Calu3 (cell line): ENCODE measurements around the gene TMEM201. TPM values are rescaled to one million over a fixed set of nuclear protein-coding genes. Genes with fewer than 3 reads are reported as not detected.

ENCODE experiments used
- BruUV-seq: library from RNA; stranded (reverse); fragments of 400-500 nt; replicated peaks from 2 replicates; lab custom pipeline; 2021; lab: Mats Ljungman, UMichigan
- CTCF ChIA-PET: fragments of 300-600 bp; sonication (Branson Sonifier 250); formaldehyde crosslinking; loops from one replicate; lab custom pipeline; 2022; ENCODE audit warnings: antibody characterized with exemption; lab: Charles Lee
- DNase-seq: peaks from one replicate; pipeline ENCODE4 v3.0.0; 2022
- H3K27ac Mint-ChIP-seq: one replicate; pipeline ENCODE4 v1.8.0; 2022; ENCODE audit warnings: mixed read lengths; ENCODE audit not compliant: unreplicated experiment
- H3K27me3 Mint-ChIP-seq: one replicate; pipeline ENCODE4 v1.8.0; 2022; ENCODE audit warnings: mixed read lengths; ENCODE audit not compliant: unreplicated experiment
- H3K36me3 Mint-ChIP-seq: one replicate; pipeline ENCODE4 v1.8.0; 2022; ENCODE audit warnings: mild to moderate bottlenecking, moderate library complexity, mixed read lengths; ENCODE audit not compliant: insufficient read depth, unreplicated experiment
- H3K4me1 Mint-ChIP-seq: one replicate; pipeline ENCODE4 v1.8.0; 2022; ENCODE audit warnings: mild to moderate bottlenecking, low read depth, mixed read lengths; ENCODE audit not compliant: unreplicated experiment
- H3K4me3 Mint-ChIP-seq: one replicate; pipeline ENCODE4 v1.8.0; 2022; ENCODE audit warnings: mild to moderate bottlenecking, low read depth, moderate library complexity, mixed read lengths; ENCODE audit not compliant: unreplicated experiment
- H3K9me3 Mint-ChIP-seq: one replicate; pipeline ENCODE4 v1.8.0; 2022; ENCODE audit warnings: low read depth, mixed read lengths; ENCODE audit not compliant: unreplicated experiment
- intact Hi-C: fragments of 100-400 bp; cut with micrococcal nuclease; formaldehyde crosslinking; loops from one replicate; pipeline ENCODE4 v1.10.0; 2022; ENCODE audit not compliant: unreplicated experiment
- total RNA-seq: library from RNA; stranded (reverse); gene quantifications from 2 replicates; pipeline ENCODE4 v1.2.3, GENCODE V29; 2022
- TF ChIP-seq, protein P1 (sequence below): fragments of 200-600 bp; IDR thresholded peaks from one replicate; pipeline ENCODE4 v1.8.0; 2022; ENCODE audit warnings: antibody characterized with exemption; ENCODE audit not compliant: unreplicated experiment

TMEM201 gene
- total RNA-seq, 1 experiment from 2014 or later, result 18.5 TPM

DNA sequence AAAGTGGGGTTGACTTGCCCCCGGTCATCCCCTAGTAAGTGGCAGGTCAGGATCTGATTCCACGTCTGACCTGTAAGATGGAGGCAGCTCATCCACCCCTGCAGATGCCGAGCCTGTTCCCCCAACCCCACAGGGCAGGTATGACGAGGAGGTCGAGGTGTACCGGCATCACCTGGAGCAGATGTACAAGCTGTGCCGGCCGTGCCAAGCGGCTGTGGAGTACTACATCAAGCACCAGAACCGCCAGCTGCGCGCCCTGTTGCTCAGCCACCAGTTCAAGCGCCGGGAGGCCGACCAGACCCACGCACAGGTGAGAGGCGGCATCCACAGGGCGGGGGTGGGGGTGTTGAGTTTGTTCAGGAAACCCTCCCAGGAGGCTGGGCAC lies 9.6 kb downstream of the TMEM201 start:
- Mint-ChIP-seq H3K27me3 (no peaks in the 10 kb centered on the region), H3K4me1 (no peaks in the 10 kb centered on the region), H3K4me3 (no peak overlapping the region), H3K9me3 (no peaks in the 10 kb centered on the region), H3K27ac (no peak overlapping the region), H3K36me3 (peaks cover 9% of the 10 kb centered on the region)
- CTCF ChIA-PET, result no interaction called here
- TF ChIP-seq, protein P1, sequence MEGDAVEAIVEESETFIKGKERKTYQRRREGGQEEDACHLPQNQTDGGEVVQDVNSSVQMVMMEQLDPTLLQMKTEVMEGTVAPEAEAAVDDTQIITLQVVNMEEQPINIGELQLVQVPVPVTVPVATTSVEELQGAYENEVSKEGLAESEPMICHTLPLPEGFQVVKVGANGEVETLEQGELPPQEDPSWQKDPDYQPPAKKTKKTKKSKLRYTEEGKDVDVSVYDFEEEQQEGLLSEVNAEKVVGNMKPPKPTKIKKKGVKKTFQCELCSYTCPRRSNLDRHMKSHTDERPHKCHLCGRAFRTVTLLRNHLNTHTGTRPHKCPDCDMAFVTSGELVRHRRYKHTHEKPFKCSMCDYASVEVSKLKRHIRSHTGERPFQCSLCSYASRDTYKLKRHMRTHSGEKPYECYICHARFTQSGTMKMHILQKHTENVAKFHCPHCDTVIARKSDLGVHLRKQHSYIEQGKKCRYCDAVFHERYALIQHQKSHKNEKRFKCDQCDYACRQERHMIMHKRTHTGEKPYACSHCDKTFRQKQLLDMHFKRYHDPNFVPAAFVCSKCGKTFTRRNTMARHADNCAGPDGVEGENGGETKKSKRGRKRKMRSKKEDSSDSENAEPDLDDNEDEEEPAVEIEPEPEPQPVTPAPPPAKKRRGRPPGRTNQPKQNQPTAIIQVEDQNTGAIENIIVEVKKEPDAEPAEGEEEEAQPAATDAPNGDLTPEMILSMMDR, result no peak
- no TSS peak for BruUV-seq
- intact Hi-C loops, result no loop called here
- no peak for DNase-seq

DNA sequence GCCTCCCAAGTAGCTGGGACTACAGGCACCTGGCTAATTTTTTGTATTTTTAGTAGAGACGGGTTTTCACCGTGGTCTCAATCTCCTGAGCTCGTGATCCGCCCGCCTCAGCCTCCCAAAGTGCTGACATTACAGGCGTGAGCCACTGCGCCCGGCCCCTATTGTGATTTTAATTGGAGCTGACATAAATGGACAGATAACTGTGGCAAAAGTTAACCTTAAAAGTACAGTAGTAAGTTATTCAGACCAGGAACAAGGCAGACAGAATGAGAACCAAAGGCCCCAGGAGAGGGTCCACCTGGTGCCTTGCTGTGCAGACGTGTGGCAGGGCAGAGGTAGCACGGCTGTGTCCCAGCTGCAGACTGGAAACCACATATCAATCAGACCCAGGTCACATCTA lies 11.0 kb downstream of the TMEM201 start:
- BruUV-seq, result no TSS peak
- TF ChIP-seq, protein P1, result no peak
- no peaks in the 10 kb centered on the region for H3K4me1 Mint-ChIP-seq

DNA sequence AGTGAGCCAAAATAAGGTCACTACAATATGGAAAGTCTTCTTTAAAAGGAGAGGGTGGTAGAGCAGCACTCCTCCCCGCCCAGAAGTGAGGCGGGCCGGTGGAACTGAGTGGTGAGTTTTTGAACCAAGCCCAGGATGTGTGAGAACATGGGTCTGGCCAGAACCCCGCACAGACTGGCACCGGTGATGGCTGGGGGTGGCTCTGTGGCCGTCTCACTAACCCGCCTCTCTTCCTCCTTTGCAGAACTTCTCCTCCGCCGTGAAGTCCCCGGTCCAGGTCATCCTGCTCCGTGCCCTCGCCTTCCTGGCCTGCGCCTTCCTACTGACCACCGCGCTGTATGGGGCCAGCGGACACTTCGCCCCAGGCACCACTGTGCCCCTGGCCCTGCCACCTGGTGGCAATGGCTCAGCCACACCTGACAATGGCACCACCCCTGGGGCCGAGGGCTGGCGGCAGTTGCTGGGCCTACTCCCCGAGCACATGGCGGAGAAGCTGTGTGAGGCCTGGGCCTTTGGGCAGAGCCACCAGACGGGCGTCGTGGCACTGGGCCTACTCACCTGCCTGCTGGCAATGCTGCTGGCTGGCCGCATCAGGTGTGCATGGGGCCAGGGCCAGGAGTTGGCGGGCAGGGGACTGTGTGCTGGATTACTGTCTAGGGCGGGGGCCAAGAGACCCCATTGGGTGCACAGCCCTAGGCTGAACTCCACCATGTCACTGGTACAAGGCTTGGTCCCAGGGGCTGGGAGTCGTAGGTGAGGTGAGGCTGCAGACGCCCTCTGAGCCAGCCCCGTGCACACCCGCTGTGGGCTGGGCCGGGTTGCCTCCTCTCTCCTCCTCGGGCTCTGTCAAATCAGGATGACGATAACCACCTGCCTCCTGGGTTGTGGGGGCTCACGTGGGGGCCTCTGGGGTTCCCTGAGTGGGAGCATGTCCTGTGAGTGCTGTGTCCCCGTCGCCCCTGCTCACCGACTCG lies 12.4 kb downstream of the TMEM201 start:
- Mint-ChIP-seq H3K4me3 (no peak overlapping the region), H3K36me3 (peaks cover 5% of the 10 kb centered on the region), H3K9me3 (no peaks in the 10 kb centered on the region), H3K4me1 (no peaks in the 10 kb centered on the region), H3K27me3 (no peaks in the 10 kb centered on the region), H3K27ac (no peak overlapping the region)
- no peak for DNase-seq
- CTCF ChIA-PET, result no interaction called here
- no TSS peak for BruUV-seq
- TF ChIP-seq, protein P1, result no peak
- intact Hi-C loops, result no loop called here

More for the DNA sequence above, 11.0 kb downstream of the TMEM201 start:
- Mint-ChIP-seq H3K27ac (no peak overlapping the region), H3K9me3 (no peaks in the 10 kb centered on the region), H3K36me3 (peaks cover 9% of the 10 kb centered on the region), H3K27me3 (no peaks in the 10 kb centered on the region), H3K4me3 (no peak overlapping the region)
- intact Hi-C loops, result no loop called here
- CTCF ChIA-PET, result interaction anchor here (0.7 kb wide), 1 partner anchor 42 kb away, joined by 3 read pairs; no protein-coding TSS in a partner anchor
- no peak for DNase-seq

DNA sequence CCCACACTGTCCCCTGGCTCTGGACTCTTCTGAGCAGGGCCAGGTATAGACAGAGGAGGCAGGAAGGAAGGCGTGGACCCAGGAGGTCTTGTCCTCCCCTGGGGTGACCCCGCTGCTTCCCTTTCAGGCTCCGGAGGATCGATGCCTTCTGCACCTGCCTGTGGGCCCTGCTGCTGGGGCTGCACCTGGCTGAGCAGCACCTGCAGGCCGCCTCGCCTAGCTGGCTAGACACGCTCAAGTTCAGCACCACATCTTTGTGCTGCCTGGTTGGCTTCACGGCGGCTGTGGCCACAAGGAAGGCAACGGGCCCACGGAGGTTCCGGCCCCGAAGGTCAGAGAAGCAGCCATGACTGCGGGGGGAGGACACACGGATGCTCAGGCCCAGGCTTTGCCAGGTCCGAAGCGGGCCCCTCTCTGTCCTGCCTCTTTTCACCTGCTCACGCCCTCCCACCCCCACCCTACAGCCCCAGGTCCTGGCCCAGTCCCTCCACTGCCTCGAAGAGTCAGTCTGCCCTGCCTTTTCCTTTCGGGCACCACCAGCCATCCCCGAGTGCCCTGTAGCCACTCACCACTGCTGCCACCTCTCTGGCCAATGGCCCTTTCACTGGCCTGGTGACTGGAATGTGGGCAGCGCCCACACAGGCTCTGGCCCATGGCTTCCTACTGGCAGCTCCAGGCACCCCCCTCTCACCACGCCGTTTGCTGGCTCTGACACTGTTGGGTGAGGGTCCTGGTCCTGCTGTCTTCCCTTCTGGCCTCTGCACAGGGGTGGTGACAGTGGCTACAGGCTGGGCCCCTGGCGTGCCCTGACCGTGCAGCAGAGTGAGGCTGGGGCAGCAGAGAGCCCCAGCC lies 13.5 kb downstream of the TMEM201 start:
- Mint-ChIP-seq H3K36me3 (peaks cover 5% of the 10 kb centered on the region), H3K27me3 (no peaks in the 10 kb centered on the region), H3K27ac (no peak overlapping the region), H3K9me3 (no peaks in the 10 kb centered on the region), H3K4me1 (no peaks in the 10 kb centered on the region), H3K4me3 (no peak overlapping the region)
- CTCF ChIA-PET, result no interaction called here
- BruUV-seq, result no TSS peak
- TF ChIP-seq, protein P1, result no peak
- intact Hi-C loops, result no loop called here
- DNase-seq, result no peak
